ENCODE data around the gene TMEM74B. TPM values are rescaled to one million over a fixed set of nuclear protein-coding genes. Genes with fewer than 3 reads are reported as not detected.

Gene TMEM74B
- total RNA-seq, 4 donors from 2014 or later = 1.7 to 2.8 TPM; not detected in 2

GRCh38 chr20:1202762-1203504 is 18.2 kb upstream of the TMEM74B start, which contains the start of gene C20orf202:
Gene C20orf202 (plus strand): TSS chr20:1203454. CDS start chr20:1203586, 132 bp downstream.
- no peak for ATAC-seq (ENCODE audit: low FRiP score)
- TF ChIP-seq, protein P1, sequence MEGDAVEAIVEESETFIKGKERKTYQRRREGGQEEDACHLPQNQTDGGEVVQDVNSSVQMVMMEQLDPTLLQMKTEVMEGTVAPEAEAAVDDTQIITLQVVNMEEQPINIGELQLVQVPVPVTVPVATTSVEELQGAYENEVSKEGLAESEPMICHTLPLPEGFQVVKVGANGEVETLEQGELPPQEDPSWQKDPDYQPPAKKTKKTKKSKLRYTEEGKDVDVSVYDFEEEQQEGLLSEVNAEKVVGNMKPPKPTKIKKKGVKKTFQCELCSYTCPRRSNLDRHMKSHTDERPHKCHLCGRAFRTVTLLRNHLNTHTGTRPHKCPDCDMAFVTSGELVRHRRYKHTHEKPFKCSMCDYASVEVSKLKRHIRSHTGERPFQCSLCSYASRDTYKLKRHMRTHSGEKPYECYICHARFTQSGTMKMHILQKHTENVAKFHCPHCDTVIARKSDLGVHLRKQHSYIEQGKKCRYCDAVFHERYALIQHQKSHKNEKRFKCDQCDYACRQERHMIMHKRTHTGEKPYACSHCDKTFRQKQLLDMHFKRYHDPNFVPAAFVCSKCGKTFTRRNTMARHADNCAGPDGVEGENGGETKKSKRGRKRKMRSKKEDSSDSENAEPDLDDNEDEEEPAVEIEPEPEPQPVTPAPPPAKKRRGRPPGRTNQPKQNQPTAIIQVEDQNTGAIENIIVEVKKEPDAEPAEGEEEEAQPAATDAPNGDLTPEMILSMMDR (IDR thresholded peaks at IDR 0.05) = no peak
- DNase-seq (ENCODE audit: low spot score) = no peak

- TF ChIP-seq, protein P1 (IDR thresholded peaks at IDR 0.05) = no peak
- no peak for DNase-seq (ENCODE audit: low spot score)
- ATAC-seq (ENCODE audit: low FRiP score) = no peak
These were observed 15.2 kb upstream of the TMEM74B start for GRCh38 chr20:1199964-1200363.

DNA sequence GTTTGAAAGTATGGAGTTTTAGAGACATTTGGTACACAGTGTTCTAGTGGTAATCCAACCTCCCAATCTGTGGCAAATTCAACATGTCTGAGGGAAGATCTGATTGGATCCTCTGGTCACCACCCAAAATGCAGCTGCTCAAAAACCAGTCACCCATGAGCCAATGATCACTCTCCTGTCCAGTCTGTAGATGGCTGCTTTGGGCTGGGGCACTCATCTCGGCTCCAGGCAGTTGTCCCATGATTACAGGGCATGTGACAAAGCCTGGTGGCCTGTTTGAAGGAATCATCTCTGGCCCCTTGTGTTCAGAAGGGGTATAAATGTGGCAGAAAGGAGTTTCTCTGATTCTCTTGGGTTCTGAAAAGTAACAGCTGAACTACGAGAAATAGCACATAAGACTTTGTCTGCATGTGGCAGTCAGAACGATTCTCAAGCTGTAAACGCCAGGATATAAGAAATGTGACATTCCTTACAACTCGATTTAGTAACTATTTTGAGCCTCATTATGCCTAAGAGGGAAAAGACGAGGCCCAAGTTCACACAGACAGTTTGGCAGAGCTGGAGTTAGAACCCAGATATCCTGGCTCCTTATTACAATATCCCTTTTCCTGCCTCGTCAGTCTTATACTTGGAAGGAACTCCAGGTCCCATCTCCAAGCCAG is 14.6 kb upstream of the TMEM74B start:
- TF ChIP-seq, protein P1 (IDR thresholded peaks at IDR 0.05) = no peak
- no peak for DNase-seq (ENCODE audit: low spot score)
- no peak for ATAC-seq (ENCODE audit: low FRiP score)

GRCh38 chr20:1198751-1199150 is 14.0 kb upstream of the TMEM74B start:
- TF ChIP-seq, protein P1 (IDR thresholded peaks at IDR 0.05) = no peak
- no peak for ATAC-seq (ENCODE audit: low FRiP score)
- DNase-seq (ENCODE audit: low spot score) = no peak

- DNase-seq (ENCODE audit: low spot score) (no peak), ATAC-seq (ENCODE audit: low FRiP score) (no peak)
- TF ChIP-seq, protein P1 (IDR thresholded peaks at IDR 0.05) = no peak
These were observed 13.0 kb upstream of the TMEM74B start for GRCh38 chr20:1197801-1198200.

DNA sequence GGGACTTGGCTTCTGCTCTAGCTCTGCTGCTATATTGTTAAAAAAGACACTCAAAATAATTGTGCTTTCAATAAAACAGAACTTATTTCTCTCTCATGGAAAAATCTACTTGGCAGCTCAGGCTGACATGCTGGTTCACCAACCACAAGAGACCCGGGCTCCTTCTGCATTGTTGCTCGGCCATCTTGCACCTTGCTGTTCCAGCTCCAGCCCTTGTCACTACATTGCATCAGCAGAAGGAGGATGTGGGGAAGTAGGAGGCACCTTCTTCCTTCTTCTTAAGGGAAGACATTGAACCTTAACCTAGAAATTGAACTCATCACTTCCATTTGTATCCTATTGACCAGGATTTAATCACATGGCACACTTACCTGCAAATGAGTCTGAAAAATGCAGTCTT is 11.9 kb upstream of the TMEM74B start:
- TF ChIP-seq, protein P1 (IDR thresholded peaks at IDR 0.05) = no peak
- DNase-seq (ENCODE audit: low spot score) = no peak
- no peak for ATAC-seq (ENCODE audit: low FRiP score)

Measured in omental fat pad (tissue), 4 donors.